ENCODE results near the gene CRNN. TPM values are rescaled to one million over a fixed set of nuclear protein-coding genes. Genes with fewer than 3 reads are reported as not detected.

The CRNN gene
- total RNA-seq, 2 experiments from 2014 or later, result not detected

- ChIA-PET POLR2A (no interaction called here), CTCF (interaction anchor here (1.4 to 5.3 kb wide), 3 partner anchors 8 to 260 kb away, joined by 7 to 67 read pairs (median 7); no protein-coding TSS in a partner anchor)
- Mint-ChIP-seq H3K4me3 (no peak overlapping the region), H3K36me3 (ENCODE audit: low read depth) (no peaks in the 10 kb centered on the region), H3K4me1 (ENCODE audit: low read depth) (no peaks in the 10 kb centered on the region), H3K27ac (no peak overlapping the region), H3K27me3 (peaks cover 2% of the 10 kb centered on the region), H3K9me3 (no peaks in the 10 kb centered on the region)
- no peak for TF ChIP-seq CTCF (IDR thresholded peaks at IDR 0.05)
- DNase-seq, result no peak
- ATAC-seq, result no peak
- intact Hi-C loops (cut with micrococcal nuclease), result no loop called here
Measured at GRCh38 chr1:152448496-152448895, 34.4 kb upstream of the CRNN start.

DNA sequence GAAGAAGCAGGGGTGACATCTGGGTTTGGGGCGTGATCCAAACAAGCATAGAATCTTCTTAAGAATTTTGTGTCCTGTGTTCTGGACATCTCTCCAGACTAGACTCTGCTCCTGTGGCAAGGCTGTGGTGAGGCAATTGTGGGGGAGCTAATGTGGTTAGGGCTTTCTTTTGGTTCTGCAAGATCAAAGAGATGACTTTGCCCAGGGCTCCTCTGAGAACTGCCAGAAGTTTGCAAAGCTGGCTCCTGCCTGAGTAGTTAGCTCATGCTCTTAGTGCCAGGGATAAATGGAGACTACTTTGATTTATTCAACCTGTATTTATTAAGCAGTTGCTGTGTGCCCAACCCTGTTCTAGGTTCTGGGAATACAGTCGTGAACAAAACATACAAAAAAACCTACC is 34.0 kb upstream of the CRNN start:
- DNase-seq, result peak; percentile 9
- no peak for TF ChIP-seq CTCF (IDR thresholded peaks at IDR 0.05)
- Mint-ChIP-seq H3K27me3 (peaks cover 2% of the 10 kb centered on the region), H3K4me3 (no peak overlapping the region), H3K4me1 (ENCODE audit: low read depth) (no peaks in the 10 kb centered on the region), H3K36me3 (ENCODE audit: low read depth) (no peaks in the 10 kb centered on the region), H3K9me3 (no peaks in the 10 kb centered on the region), H3K27ac (no peak overlapping the region)
- ChIA-PET POLR2A (no interaction called here), CTCF (interaction anchor here (0.7 to 5.3 kb wide), 3 partner anchors 11 to 259 kb away, joined by 3 to 67 read pairs (median 7); no protein-coding TSS in a partner anchor)
- no peak for ATAC-seq
- intact Hi-C loops (cut with micrococcal nuclease), result no loop called here

- DNase-seq (no peak), ATAC-seq (no peak)
- intact Hi-C loops (cut with micrococcal nuclease), result no loop called here
- Mint-ChIP-seq H3K36me3 (ENCODE audit: low read depth) (no peaks in the 10 kb centered on the region), H3K9me3 (no peaks in the 10 kb centered on the region), H3K27ac (no peak overlapping the region), H3K4me3 (no peak overlapping the region), H3K27me3 (peaks cover 2% of the 10 kb centered on the region), H3K4me1 (ENCODE audit: low read depth) (no peaks in the 10 kb centered on the region)
- POLR2A ChIA-PET, result no interaction called here
- CTCF ChIA-PET, result interaction anchor here (0.7 to 5.3 kb wide), 3 partner anchors 11 to 259 kb away, joined by 3 to 67 read pairs (median 7); no protein-coding TSS in a partner anchor
- TF ChIP-seq CTCF (IDR thresholded peaks at IDR 0.05), result no peak
Measured at GRCh38 chr1:152447484-152447883, 33.4 kb upstream of the CRNN start.

DNA sequence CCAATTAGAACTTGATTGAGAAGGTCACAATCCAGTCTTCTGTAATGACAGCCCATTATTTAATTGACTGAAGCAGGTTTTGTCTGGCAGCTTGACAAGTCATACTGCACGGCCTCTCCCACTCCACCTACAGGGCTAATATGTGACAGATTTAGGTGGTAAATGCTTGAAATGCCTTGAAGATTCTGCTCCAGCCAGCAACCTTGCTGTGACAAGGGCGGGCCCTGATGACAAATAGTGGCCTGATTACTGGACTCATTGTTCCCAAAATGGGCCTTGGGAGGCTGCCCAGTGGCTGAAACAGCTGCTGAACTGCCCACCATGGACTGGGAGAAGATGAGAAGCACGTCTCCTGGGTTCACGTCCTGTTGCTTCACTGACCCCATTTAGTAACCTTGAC is 30.0 kb upstream of the CRNN start:
- DNase-seq (no peak), ATAC-seq (no peak)
- Mint-ChIP-seq H3K36me3 (ENCODE audit: low read depth) (no peaks in the 10 kb centered on the region), H3K27me3 (peaks cover 2% of the 10 kb centered on the region), H3K4me1 (ENCODE audit: low read depth) (no peaks in the 10 kb centered on the region), H3K27ac (no peak overlapping the region), H3K9me3 (no peaks in the 10 kb centered on the region), H3K4me3 (no peak overlapping the region)
- CTCF ChIA-PET, result interaction anchor here (2.3 kb wide), 1 partner anchor 15 kb away, joined by 17 read pairs; no protein-coding TSS in a partner anchor
- no peak for TF ChIP-seq CTCF (IDR thresholded peaks at IDR 0.05)
- POLR2A ChIA-PET, result no interaction called here
- intact Hi-C loops (cut with micrococcal nuclease), result loop anchor here (5.0 kb wide), 2 partner anchors 257 to 392 kb away; no protein-coding TSS in a partner anchor

DNA sequence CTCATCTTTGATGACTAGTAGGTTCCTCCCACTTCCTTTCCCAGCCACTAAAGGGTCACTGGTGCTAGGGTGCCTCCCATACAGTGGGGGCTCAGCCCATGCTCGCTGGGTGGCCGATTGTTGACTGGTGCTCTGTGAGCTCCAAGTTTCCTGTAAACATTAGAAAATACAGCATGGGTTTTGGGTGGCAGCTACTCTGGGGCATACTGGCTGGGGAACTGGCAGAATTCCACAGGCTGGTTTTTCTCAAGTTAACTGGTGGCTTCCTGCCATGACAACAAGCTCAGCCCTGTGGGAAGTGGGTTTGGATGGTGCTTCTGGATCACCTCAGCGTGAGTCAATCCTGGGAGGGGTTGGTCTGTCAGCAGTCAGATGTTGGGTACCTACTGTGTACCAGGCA is 28.7 kb upstream of the CRNN start:
- ChIA-PET POLR2A (no interaction called here), CTCF (interaction anchor here (2.1 to 2.3 kb wide), 3 partner anchors 16 to 95 kb away, joined by 11 to 17 read pairs (median 12); no protein-coding TSS in a partner anchor)
- DNase-seq, result no peak
- ATAC-seq, result no peak
- peaks cover 8% of the 10 kb centered on the region for H3K27me3 Mint-ChIP-seq
- intact Hi-C loops (cut with micrococcal nuclease), result loop anchor here (5.0 kb wide), 2 partner anchors 255 to 390 kb away; no protein-coding TSS in a partner anchor
- H3K27ac Mint-ChIP-seq, result no peak overlapping the region
- no peaks in the 10 kb centered on the region for H3K9me3 Mint-ChIP-seq
- no peaks in the 10 kb centered on the region for H3K4me1 Mint-ChIP-seq (ENCODE audit: low read depth)
- no peak overlapping the region for H3K4me3 Mint-ChIP-seq
- H3K36me3 Mint-ChIP-seq (ENCODE audit: low read depth), result no peaks in the 10 kb centered on the region
- no peak for TF ChIP-seq CTCF (IDR thresholded peaks at IDR 0.05)
